ENCODE results near the gene SLC9B1. TPM values are rescaled to one million over a fixed set of nuclear protein-coding genes. Genes with fewer than 3 reads are reported as not detected.
"Not testable (repeated sequence)": the region's sequence is repeated elsewhere in the genome, so short reads cannot be mapped to it uniquely, and the experiment has no call there.

The SLC9B1 gene
- total RNA-seq, 1 donor from 2014 or later = 0.86 TPM

DNA sequence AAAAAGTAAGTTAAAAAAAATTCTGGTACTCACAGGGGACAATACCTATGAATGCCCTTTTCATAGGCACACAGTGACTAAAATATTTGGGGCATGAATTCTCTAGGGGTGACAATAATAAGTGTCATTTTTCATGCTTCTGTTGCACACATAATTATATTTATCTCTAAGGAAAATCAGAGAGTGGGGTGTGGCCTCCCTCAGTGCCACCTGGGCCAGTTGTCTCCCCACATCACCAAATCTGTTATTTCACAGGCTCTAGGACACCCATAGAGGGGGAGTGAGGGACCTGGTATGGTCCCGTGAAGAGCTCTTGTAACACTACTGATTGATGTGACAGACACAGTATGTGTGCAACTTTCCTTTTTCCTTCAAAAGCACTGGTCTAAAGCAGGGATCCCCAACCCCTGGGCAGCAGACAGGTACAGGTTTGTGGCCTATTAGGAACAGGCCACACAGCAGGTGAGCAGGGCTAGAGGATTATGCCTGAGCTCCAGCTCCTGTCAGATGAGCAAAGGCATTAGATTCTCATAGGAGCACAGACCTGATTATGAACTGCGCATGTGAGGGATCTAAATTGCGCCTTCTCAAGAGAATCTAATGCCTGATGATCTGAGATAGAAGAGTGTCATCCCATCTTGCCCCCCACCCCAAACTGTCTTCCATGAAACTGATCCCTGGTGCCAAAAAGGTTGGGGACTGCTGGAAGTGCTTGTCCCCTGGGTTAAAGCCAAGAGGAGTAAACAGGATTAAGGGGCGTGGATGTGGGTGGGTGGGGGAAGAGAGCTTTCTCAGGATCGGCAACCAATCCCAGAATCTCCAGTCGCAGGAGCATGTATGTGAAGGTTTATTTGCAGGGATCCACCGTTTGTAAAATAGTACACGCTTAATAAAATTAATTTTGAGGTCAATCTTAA, 856 bp downstream of the SLC9B1 start:
- DNase-seq (ENCODE audit: low spot score) = no peak
- intact Hi-C loops (cut with DNase I) = loop anchor here (1.0 to 5.0 kb wide), 3 partner anchors 79 to 191 kb away; partner anchors contain the start of genes BDH2, CISD2 and UBE2D3

DNA sequence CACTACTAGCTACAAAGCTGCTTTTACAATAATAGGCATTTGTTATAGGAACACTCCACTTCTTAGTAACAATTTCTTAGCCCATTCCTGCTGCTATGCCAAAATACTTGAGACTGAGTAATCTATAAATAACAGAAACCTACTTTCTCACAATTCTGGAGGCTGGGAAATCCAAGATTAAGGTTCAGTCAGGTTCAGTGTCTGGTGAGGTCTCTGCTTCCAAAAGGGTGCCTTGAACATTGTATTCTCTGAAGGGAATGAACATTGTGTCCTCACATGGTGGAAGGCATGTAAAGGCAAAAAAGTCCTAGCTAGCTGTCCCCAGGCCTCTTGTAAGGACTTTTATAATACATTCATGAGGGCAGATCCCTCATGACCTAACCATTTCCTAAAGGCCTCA, 7.0 kb downstream of the SLC9B1 start:
- intact Hi-C loops (cut with DNase I) = loop anchor here (5.0 kb wide), 2 partner anchors 65 to 580 kb away; partner anchors contain the start of gene SLC9B2
- DNase-seq (ENCODE audit: low spot score) = no peak

DNA sequence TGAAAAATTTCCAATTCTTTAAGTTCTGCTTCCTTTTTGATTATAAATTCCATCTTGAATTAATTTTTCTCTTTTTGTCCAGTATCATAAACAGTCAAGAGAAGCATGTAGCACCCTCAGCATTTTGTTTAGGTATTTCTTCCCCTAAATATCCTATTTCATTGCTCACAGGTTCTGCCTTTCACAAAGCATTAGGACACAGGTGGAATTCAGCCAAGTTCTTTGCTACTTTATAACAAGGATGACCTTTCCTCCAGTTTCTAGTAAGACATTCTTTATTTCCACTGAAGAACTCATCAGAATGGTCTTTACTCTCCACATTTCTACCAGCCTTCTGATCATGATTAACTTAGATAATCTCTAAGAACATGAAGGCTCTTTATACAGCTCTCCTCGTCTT, 7.4 kb downstream of the SLC9B1 start:
- DNase-seq (ENCODE audit: low spot score) = no peak
- intact Hi-C loops (cut with DNase I) = loop anchor here (5.0 kb wide), 2 partner anchors 65 to 580 kb away; partner anchors contain the start of gene SLC9B2

DNA sequence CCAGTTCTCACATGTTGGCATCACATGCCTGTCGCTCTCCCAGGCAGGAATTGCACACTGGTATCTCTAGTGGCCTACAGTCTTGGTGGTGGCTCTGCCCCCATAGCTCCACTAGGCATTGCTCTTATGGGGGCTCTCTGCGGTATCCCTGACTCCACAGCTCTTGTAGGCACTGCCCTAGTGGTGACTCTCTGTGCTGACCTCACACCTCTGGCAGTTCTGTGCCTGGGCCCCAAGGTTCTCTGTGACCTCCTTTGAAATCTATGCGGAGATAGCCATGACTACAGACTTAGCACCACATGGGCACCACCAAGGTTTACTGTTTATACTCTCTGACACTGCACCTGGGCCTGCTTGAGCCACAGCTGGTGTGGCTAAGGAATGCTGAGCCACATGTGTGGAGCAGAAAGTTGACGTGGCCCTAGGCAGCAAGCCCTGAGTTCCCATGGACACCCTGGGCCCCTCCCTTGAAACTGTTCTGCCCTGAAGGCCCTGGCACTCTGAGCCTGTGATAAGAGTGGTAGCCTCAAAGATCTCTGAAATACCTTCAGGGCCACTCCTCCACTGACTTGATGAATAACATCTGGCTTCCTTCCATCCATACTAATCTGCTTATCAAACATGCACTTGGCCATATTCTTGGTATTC, 8.0 kb downstream of the SLC9B1 start:
- DNase-seq (ENCODE audit: low spot score) = no peak
- intact Hi-C loops (cut with DNase I) = loop anchor here (5.0 kb wide), 2 partner anchors 66 to 579 kb away; partner anchors contain the start of gene SLC9B2

- DNase-seq (ENCODE audit: low spot score) = no peak
- intact Hi-C loops (cut with DNase I) = loop anchor here (5.0 kb wide), 2 partner anchors 66 to 579 kb away; partner anchors contain the start of gene SLC9B2
These were observed 8.7 kb downstream of the SLC9B1 start for GRCh38 chr4:103010804-103011203.

- no peak for DNase-seq (ENCODE audit: low spot score)
- intact Hi-C loops (cut with DNase I) = loop anchor here (1.0 kb wide), 1 partner anchor 389 kb away; no protein-coding TSS in a partner anchor
These were observed 10.4 kb downstream of the SLC9B1 start for GRCh38 chr4:103008875-103009729.

- no peak for DNase-seq (ENCODE audit: low spot score)
- intact Hi-C loops (cut with DNase I) = no loop called here
These were observed 17.0 kb downstream of the SLC9B1 start for GRCh38 chr4:103002551-103002950.

DNA sequence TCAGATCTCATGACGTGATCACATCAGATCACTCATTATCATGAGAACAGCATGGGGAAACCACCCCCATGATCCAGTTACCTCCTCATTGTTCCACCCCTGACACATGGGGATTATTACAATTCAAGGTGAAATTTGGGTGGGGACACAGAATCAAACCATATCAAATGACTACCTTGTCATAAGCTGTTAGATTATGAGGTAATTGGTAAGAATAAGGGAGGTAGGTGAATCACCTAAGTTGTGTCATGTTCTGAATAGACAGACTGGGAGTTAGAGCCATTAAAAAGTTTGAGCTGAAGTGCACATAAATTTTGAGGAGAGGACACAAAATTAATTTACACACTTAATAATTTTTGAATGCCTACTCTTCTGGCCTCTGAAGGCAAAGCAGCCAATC, 24.7 kb downstream of the SLC9B1 start:
- intact Hi-C loops (cut with DNase I) = no loop called here
- no peak for DNase-seq (ENCODE audit: low spot score)

GRCh38 chr4:102993985-102994384, 25.5 kb downstream of the SLC9B1 start:
- DNase-seq (ENCODE audit: low spot score); intact Hi-C loops (cut with DNase I): not testable (repeated sequence)

GRCh38 chr4:102988429-102989020, 31.0 kb downstream of the SLC9B1 start:
- intact Hi-C loops (cut with DNase I) = no loop called here

DNA sequence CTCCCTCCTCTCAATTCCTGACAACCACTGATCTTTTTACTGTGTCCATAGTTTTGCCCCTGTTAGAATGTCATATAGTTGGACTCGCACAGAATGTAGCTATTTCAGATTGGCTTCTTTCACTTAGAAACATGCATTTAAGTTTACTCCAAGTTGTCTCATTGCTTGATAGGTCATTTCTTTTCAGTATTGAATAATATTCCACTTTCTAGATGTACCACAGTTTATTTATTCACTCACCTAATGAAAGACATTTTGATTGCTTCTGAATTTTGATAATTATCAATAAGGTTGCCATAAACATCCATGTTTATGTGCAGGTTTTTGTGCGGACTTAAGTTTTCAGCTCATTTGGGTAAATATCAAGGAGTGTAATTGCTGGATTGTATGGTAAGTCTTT, 38.5 kb downstream of the SLC9B1 start:
- intact Hi-C loops (cut with DNase I) = no loop called here
- no peak for DNase-seq (ENCODE audit: low spot score)

More at GRCh38 chr4:102988429-102989020, 31.0 kb downstream of the SLC9B1 start:
- no peak for DNase-seq (ENCODE audit: low spot score)

DNA sequence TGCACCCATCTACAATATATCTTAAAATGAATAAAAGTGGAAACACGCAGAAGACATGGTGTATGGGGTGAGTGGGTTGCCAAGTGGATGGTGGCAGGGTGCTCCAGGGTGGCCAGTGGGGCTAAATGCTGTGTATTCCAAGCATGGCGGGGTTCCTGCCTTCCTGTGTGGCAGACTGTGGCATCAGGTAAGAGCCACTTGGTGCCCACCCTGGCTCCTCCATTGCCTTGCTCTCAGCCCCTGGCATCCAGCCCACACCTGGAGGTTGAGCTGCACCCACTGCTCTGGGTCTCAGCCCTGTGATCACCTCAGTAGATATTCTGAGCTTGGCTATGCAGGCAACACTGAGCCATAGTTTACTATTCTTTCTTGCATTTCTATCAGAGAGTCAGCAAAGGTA, 57.7 kb downstream of the SLC9B1 start:
- intact Hi-C loops (cut with DNase I); DNase-seq (ENCODE audit: low spot score): not testable (repeated sequence)

DNA sequence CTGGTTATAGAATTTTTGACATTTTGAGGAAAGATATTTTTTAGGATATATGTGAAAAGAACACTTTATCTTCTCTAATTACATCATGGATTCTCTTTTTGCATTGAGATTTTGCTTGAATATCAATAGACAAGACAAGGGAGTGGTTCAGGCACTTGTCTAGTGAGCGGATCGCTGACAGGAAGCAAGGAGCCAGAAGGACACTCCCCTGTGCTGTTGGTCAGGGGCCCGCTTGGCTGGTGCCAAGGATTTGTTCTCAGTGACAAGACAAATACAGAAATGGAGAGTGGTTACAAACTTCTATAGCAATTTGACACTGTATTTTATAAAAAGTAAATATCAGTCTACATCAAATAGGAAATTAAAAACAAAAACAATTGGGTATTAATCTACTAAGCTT, 60.0 kb downstream of the SLC9B1 start:
- DNase-seq (ENCODE audit: low spot score) = no peak
- intact Hi-C loops (cut with DNase I) = no loop called here

GRCh38 chr4:102945066-102945465, 74.4 kb downstream of the SLC9B1 start:
- intact Hi-C loops (cut with DNase I) = no loop called here
- DNase-seq (ENCODE audit: low spot score) = no peak

DNA sequence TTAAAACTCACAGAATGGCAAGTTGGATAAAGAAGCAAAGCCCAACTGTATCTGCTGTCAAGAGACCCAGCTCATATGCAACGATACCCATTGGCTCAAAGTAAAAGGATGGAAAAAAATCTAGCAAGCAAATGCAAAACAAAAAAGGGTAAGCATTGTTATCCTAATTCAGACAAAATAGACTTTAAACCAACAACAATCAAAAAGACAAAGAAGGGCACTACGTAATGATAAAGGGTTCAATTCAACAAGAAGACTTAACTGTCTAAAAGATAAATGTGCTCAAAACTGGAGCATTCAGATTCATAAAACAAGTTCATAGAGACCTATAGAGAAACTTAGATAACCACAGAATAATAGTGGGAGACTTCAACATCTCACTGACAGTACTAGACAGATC, 81.4 kb downstream of the SLC9B1 start:
- DNase-seq (ENCODE audit: low spot score); intact Hi-C loops (cut with DNase I): not testable (repeated sequence)

GRCh38 chr4:102935716-102936115, 83.8 kb downstream of the SLC9B1 start:
- intact Hi-C loops (cut with DNase I) = no loop called here
- no peak for DNase-seq (ENCODE audit: low spot score)

DNA sequence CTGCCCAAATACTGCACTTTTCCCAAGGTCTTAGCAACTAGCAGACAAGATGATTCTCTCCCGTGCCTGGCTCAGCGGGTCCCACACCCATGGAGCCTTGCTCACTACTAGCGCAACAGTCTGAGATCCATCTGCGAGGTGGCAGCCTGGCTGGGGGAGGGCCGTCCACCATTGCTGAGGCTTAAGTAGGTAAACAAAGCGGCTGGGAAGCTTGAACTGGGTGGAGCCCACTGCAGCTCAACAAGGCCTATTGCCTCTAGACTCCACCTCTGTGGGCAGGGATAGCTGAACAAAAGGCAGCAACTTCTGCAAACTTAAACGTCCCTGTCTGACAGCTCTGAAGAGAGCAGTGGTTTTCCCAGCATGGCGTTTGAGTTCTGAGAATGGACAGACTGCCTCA, 99.8 kb downstream of the SLC9B1 start:
- intact Hi-C loops (cut with DNase I) = not testable (repeated sequence)

DNA sequence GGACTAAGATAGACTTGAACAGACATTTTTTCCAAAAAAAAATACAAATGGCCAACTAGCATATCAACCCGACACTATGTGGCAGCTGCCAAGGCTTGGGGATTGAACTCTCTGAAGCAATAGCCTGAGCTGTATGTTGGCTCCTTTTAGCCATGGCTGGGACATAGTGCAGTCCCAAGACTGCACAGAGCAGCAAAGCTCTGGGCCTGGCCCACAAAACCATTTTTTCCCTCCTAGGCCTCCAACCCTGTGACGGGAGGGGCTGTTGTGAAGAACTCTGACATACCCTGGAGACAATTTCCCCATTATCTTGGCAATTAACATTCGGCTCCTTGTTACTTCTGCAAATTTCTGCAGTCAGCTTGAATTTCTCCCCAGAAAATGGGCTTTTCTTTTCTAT, 100.6 kb downstream of the SLC9B1 start:
- intact Hi-C loops (cut with DNase I) = no loop called here
- no peak for DNase-seq (ENCODE audit: low spot score)

More for the DNA sequence above, 99.8 kb downstream of the SLC9B1 start:
- DNase-seq (ENCODE audit: low spot score) = not testable (repeated sequence)

DNA sequence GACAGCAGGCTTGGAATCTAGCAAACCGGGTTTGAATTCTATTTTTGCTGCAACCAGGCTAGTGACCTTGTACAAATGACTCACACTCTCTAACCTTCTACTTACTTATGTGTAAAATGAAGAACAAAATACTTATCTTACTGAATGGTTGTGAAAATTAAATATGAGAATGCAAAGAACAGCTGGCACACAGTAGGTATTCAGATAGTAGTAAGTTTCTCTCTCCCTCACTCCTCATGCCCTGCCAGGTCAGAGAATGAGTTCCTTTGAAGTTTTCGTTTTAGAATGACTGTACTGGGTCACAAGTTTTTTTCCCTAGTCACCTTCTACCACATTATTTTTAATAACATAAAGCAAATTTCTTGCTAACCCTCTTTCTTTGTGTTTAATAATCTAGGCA, 117.7 kb downstream of the SLC9B1 start:
- intact Hi-C loops (cut with DNase I) = no loop called here
- no peak for DNase-seq (ENCODE audit: low spot score)

Measured in cardiac septum (tissue), 1 donor.